ENCODE data around the gene TIGD1. TPM values are rescaled to one million over a fixed set of nuclear protein-coding genes. Genes with fewer than 3 reads are reported as not detected.

TIGD1 gene
- polyA plus RNA-seq, 3 donors, result 1.6 to 4.1 (median 2.1) TPM

GRCh38 chr2:232525791-232526371 lies 24.5 kb downstream of the TIGD1 start, which contains the start of gene CHRND:
TSS of gene CHRND (plus strand) at chr2:232526160. CDS start at chr2:232526216, 56 bp downstream.
- H3K79me2 ChIP-seq (ENCODE audit: insufficient read depth, low read length), result no peaks in the 10 kb centered on the region
- peaks cover 4 to 21% of the 10 kb centered on the region in 2 donors for H3K4me1 ChIP-seq (ENCODE audit: control insufficient read depth in 1 of 2, insufficient read depth in 2 of 2, low read length in 2 of 2)
- Mint-ChIP-seq H3K9me3 (peaks cover 0 to 10% (median 0%) of the 10 kb centered on the region in 7 donors), H3K36me3 (peaks cover 0 to 2% of the 10 kb centered on the region in 2 donors), H3K4me1 (peaks cover 12% of the 10 kb centered on the region), H3K4me3 (peak within 1 kb of the TSS in 1 of 2 donors; percentile 35), H3K27ac (no peak within 1 kb of the TSS), H3K27me3 (ENCODE audit: low read depth in 3 of 3) (peaks cover 38 to 65% (median 48%) of the 10 kb centered on the region in 3 donors)
- H3K4me3 ChIP-seq (replicated peaks in 1 of 3; ENCODE audit: low read depth in 2 of 3, low read length in 3 of 3), result no peak within 1 kb of the TSS
- no peak within 1 kb of the TSS for H2AFZ ChIP-seq (ENCODE audit: insufficient read depth, low read depth, low read length, poor library complexity, severe bottlenecking)
- H3K27ac ChIP-seq (ENCODE audit: low read depth in 1 of 2, low read length in 2 of 2), result no peak within 1 kb of the TSS
- intact Hi-C loops (cut with micrococcal nuclease), result no loop called here
- no peaks in the 10 kb centered on the region for H3K36me3 ChIP-seq (replicated peaks in 1 of 2; ENCODE audit: control insufficient read depth in 1 of 2, insufficient read depth in 2 of 2, low read length in 2 of 2)
- H3K27me3 ChIP-seq (ENCODE audit: control insufficient read depth in 2 of 2, insufficient read depth in 2 of 2, low read length in 2 of 2), result peaks cover 24 to 51% of the 10 kb centered on the region in 2 donors
- H3K9me3 ChIP-seq (replicated peaks in 1 of 2; ENCODE audit: control insufficient read depth in 1 of 2, insufficient read depth in 1 of 2, low read length in 2 of 2), result peaks cover 0 to 5% of the 10 kb centered on the region in 2 donors
- DNase-seq, result no peak
- no peak within 1 kb of the TSS for H3K9ac ChIP-seq (ENCODE audit: insufficient read depth, low read length, poor library complexity, severe bottlenecking)
- no peak within 1 kb of the TSS for H3K4me2 ChIP-seq (replicated peaks; ENCODE audit: extremely low read depth, low read length, poor library complexity, severe bottlenecking)
- no peaks in the 10 kb centered on the region for H4K20me1 ChIP-seq (ENCODE audit: insufficient read depth, low read length)
- no peak for TF ChIP-seq CTCF (IDR thresholded peaks at IDR 0.05)
- 20% methylated on average over 1 of the region's 18 CpGs for WGBS (ENCODE audit: insufficient coverage)

GRCh38 chr2:232525199-232525598 lies 25.2 kb downstream of the TIGD1 start:
- H3K4me1 Mint-ChIP-seq, result peaks cover 12% of the 10 kb centered on the region
- Histone ChIP-seq H4K20me1 (ENCODE audit: insufficient read depth, low read length) (no peaks in the 10 kb centered on the region), H3K79me2 (ENCODE audit: insufficient read depth, low read length) (no peaks in the 10 kb centered on the region), H3K27me3 (ENCODE audit: control insufficient read depth in 2 of 2, insufficient read depth in 2 of 2, low read length in 2 of 2) (peaks cover 24 to 56% of the 10 kb centered on the region in 2 donors), H3K4me3 (replicated peaks in 1 of 3; ENCODE audit: low read depth in 2 of 3, low read length in 3 of 3) (no peak overlapping the region), H3K27ac (ENCODE audit: low read depth in 1 of 2, low read length in 2 of 2) (no peak overlapping the region), H3K9ac (ENCODE audit: insufficient read depth, low read length, poor library complexity, severe bottlenecking) (no peak overlapping the region), H3K4me1 (ENCODE audit: control insufficient read depth in 1 of 2, insufficient read depth in 2 of 2, low read length in 2 of 2) (peaks cover 4 to 21% of the 10 kb centered on the region in 2 donors), H3K9me3 (replicated peaks in 1 of 2; ENCODE audit: control insufficient read depth in 1 of 2, insufficient read depth in 1 of 2, low read length in 2 of 2) (peaks cover 0 to 5% of the 10 kb centered on the region in 2 donors), H3K36me3 (replicated peaks in 1 of 2; ENCODE audit: control insufficient read depth in 1 of 2, insufficient read depth in 2 of 2, low read length in 2 of 2) (no peaks in the 10 kb centered on the region), H2AFZ (ENCODE audit: insufficient read depth, low read depth, low read length, poor library complexity, severe bottlenecking) (no peak overlapping the region), H3K4me2 (replicated peaks; ENCODE audit: extremely low read depth, low read length, poor library complexity, severe bottlenecking) (no peak overlapping the region)
- no peak for DNase-seq
- no peak overlapping the region for H3K27ac Mint-ChIP-seq
- peak overlapping the region in 1 of 2 donors; percentile 35 for H3K4me3 Mint-ChIP-seq
- no peak for TF ChIP-seq CTCF (IDR thresholded peaks at IDR 0.05)
- 93% methylated on average over 10 of the region's 14 CpGs for WGBS (ENCODE audit: insufficient coverage)
- peaks cover 0 to 10% (median 0%) of the 10 kb centered on the region in 7 donors for H3K9me3 Mint-ChIP-seq
- intact Hi-C loops (cut with micrococcal nuclease), result no loop called here
- H3K36me3 Mint-ChIP-seq, result peaks cover 0 to 2% of the 10 kb centered on the region in 2 donors
- peaks cover 38 to 69% (median 52%) of the 10 kb centered on the region in 3 donors for H3K27me3 Mint-ChIP-seq (ENCODE audit: low read depth in 3 of 3)
